ENCODE data around the gene HELZ.
A peak's percentile ranks its signal among the peaks of the same experiment; 100 is the strongest.
"Not testable (repeated sequence)": the region's sequence is repeated elsewhere in the genome, so short reads cannot be mapped to it uniquely, and the experiment has no call there.

The HELZ gene

DNA sequence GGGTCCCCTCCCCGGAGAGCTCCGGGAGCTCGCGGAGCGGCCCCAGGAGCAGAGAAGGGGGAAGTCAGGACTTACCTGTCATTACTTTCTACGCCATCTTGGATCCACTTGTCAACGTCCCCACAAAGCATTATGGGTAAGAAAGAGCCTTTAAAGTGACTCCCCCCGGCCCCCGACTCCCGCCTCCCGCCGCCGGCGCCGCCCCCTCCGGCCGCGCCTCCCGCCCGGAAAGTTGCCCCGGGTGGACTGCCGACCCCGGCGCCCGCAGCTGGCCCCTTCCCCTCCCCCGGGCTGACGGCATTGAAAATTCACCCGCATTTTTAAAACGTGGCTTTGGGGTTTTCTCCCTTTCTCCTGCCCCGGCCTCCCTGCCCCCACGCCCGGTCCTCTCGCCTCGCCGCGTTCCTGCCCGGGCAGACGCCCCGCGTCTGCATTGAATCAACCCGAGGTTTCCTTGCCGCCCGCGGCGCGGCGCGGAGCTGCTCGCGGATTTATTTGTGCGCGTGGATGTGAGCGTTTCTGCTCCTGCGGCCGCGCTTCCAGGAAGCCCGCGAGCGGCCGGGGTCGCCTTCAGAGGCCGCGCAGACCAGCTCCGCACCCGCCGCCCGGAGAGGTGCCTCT is at the start of gene HELZ:
Gene HELZ, minus strand, starts transcription at position 124 of the 621 bp plus-strand sequence. CDS start 26,392 bp downstream, outside the sequence.
- DNase-seq (ENCODE audit: low spot score in 2 of 2) (peak; percentile 44 to 46), ATAC-seq (replicated peaks; ENCODE audit: extremely low read depth, poor library complexity, severe bottlenecking) (peak; percentile 40)
- Mint-ChIP-seq H3K36me3 (ENCODE audit: insufficient read depth) (peaks cover 23% of the 10 kb centered on the region), H3K4me1 (peaks cover 55% of the 10 kb centered on the region), H3K27me3 (no peaks in the 10 kb centered on the region), H3K9me3 (no peaks in the 10 kb centered on the region), H3K4me3 (peak within 1 kb of the TSS; percentile 87), H3K27ac (ENCODE audit: low read depth) (peak within 1 kb of the TSS; percentile 92)

DNA sequence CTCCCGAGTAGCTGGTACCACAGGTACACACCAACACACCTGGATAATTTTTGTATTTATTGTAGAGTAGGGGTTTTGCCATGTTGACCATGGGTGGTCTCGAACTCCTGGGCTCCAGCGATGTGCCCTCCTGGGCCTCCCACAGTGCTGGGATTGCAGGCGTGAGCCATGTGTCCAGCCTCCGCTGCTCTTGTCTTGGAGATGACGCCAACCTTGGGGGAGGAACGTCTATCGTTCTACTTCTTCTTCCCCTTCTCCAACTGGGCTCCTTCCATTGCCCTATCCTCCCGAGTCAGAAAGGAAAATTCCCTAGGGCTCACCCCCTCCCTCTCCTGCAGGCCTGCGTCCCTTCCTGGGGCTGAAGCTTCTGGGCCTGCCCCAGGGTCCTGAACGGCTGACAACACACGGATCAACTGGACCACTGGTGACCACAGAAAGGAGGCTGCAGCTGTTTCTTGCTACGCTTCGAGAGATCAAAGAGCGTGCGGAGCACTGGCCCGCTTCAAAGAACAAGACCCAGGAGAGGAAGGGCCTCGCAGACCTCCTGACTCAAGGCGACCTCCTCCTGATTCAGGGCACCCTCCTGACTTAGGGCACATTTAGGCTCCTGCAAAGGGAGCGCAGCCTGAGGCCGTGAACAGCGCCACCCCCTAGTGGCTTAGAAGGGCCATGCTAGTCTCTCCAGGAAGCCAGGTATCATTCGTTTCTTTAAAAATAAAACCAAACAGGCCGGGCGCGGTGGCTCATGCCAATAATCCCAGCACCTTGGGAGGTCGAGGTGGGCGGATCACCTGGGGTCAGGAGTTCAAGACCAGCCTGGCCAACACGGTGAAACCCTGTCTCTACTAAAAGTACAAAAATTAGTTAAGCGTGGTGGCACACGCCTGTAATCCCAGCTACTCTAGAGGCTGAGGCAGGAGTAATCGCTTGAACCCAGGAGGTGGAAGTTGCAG is 48.5 kb upstream of the HELZ start:
- Mint-ChIP-seq H3K4me1 (peaks cover 7% of the 10 kb centered on the region), H3K27me3 (no peaks in the 10 kb centered on the region), H3K27ac (ENCODE audit: low read depth) (no peak overlapping the region), H3K4me3 (no peak overlapping the region), H3K9me3 (no peaks in the 10 kb centered on the region), H3K36me3 (ENCODE audit: insufficient read depth) (peaks cover 4% of the 10 kb centered on the region)
- ATAC-seq (replicated peaks; ENCODE audit: extremely low read depth, poor library complexity, severe bottlenecking) (peak; percentile 91), DNase-seq (ENCODE audit: low spot score in 2 of 2) (peak; percentile 44 to 55)

DNA sequence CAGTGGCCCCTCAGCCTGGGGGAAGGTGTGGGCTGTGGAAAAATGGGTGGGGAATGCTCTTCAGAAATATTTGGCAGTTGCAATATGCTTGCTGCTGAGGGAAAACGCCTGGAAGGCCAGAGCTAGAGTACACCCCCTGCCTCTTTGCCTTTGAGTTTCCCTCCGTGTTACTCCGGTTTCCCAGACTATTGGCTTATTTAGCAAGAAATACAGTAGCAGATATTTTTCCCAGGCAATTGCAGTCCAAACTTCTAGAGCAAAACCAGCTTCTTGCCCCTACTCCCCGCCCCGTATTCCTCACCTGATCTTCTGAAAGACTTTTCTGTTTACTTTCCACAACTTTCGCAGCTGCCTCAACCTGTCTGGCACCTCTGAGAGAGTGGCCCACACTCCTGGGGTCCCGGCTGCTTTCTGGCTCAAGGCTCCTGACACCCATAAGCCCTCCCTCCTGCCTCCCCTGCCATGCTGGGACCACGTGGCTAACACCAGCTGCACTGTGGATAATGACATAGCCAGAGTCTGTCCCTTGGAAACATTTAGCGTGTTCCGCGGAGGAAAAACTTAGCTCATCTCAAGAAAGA is 45.8 kb upstream of the HELZ start:
- H3K27me3 Mint-ChIP-seq = no peaks in the 10 kb centered on the region
- no peaks in the 10 kb centered on the region for H3K9me3 Mint-ChIP-seq
- H3K36me3 Mint-ChIP-seq (ENCODE audit: insufficient read depth) = peaks cover 4% of the 10 kb centered on the region
- H3K27ac Mint-ChIP-seq (ENCODE audit: low read depth) = no peak overlapping the region
- peaks cover 7% of the 10 kb centered on the region for H3K4me1 Mint-ChIP-seq
- ATAC-seq (replicated peaks; ENCODE audit: extremely low read depth, poor library complexity, severe bottlenecking) = no peak
- H3K4me3 Mint-ChIP-seq = no peak overlapping the region
- DNase-seq (ENCODE audit: low spot score in 2 of 2) = no peak

- H3K9me3 Mint-ChIP-seq = no peaks in the 10 kb centered on the region
- ATAC-seq (replicated peaks; ENCODE audit: extremely low read depth, poor library complexity, severe bottlenecking) = no peak
- H3K36me3 Mint-ChIP-seq (ENCODE audit: insufficient read depth) = peaks cover 4% of the 10 kb centered on the region
- no peaks in the 10 kb centered on the region for H3K27me3 Mint-ChIP-seq
- no peak for DNase-seq (ENCODE audit: low spot score in 2 of 2)
- peaks cover 7% of the 10 kb centered on the region for H3K4me1 Mint-ChIP-seq
- no peak overlapping the region for H3K4me3 Mint-ChIP-seq
- no peak overlapping the region for H3K27ac Mint-ChIP-seq (ENCODE audit: low read depth)
Observed at GRCh38 chr17:67290244-67290643, 45.2 kb upstream of the HELZ start.

DNA sequence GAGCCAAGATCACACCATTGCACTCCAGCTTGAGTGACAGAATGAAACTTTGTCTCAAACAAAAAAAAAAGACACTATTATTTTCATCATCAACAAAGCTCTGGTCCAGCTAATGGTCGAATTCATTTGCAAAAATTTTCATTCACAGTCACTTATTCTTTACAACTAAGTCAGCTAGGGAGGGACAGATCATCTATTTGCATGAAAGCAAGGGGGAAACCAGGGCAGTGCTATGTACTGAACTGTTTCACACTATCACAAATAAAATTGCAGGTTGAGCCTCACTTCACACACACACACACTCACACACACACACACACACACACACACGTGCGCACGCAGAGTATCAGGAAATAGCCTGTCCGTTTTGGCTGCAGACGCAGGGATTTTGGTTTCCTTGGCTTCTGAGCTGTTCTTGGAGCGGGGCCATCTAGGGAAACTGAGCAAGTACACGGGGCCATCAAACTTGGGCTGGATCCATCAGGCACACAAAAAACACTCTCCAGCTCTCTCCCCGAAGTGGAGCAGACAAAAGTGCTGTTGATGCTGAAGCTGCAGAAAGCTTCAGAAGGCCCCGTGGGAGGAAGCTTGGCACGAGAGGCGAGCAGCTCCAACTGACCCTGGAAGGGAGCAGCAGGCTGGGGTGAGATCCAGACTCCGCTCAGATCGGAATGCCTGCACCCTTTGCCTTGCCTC is 44.3 kb upstream of the HELZ start:
- no peak overlapping the region for H3K27ac Mint-ChIP-seq (ENCODE audit: low read depth)
- no peaks in the 10 kb centered on the region for H3K27me3 Mint-ChIP-seq
- DNase-seq (ENCODE audit: low spot score in 2 of 2) (no peak), ATAC-seq (replicated peaks; ENCODE audit: extremely low read depth, poor library complexity, severe bottlenecking) (no peak)
- no peaks in the 10 kb centered on the region for H3K9me3 Mint-ChIP-seq
- H3K4me3 Mint-ChIP-seq = no peak overlapping the region
- peaks cover 7% of the 10 kb centered on the region for H3K4me1 Mint-ChIP-seq
- peaks cover 4% of the 10 kb centered on the region for H3K36me3 Mint-ChIP-seq (ENCODE audit: insufficient read depth)

- not testable (repeated sequence) for H3K27me3 Mint-ChIP-seq; H3K4me1 Mint-ChIP-seq; H3K36me3 Mint-ChIP-seq (ENCODE audit: insufficient read depth); DNase-seq (ENCODE audit: low spot score in 2 of 2); H3K9me3 Mint-ChIP-seq; ATAC-seq (replicated peaks; ENCODE audit: extremely low read depth, poor library complexity, severe bottlenecking); H3K27ac Mint-ChIP-seq (ENCODE audit: low read depth); H3K4me3 Mint-ChIP-seq
Observed at GRCh38 chr17:67286826-67287225, 41.8 kb upstream of the HELZ start.

DNA sequence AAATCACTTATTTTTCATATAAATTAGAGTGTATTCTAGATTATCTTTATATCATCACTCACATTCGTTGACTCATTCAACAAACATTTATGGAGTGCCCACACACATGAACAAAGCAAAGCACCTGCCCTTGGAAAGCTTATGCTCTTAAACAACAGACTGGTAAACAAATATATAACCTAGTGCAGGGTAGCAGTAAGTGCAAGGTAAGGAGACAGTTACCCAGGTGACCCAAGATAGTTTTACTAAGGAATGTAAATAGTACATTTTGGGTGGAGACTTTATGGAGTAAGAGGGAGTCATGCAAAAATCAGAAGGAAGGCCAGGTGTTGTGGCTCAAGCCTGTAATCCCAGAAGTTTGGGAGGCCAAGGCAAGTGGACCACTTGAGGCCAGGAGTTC is 40.4 kb upstream of the HELZ start:
- Mint-ChIP-seq H3K4me3 (no peak overlapping the region), H3K27me3 (no peaks in the 10 kb centered on the region), H3K27ac (ENCODE audit: low read depth) (no peak overlapping the region), H3K36me3 (ENCODE audit: insufficient read depth) (no peaks in the 10 kb centered on the region), H3K9me3 (no peaks in the 10 kb centered on the region), H3K4me1 (no peaks in the 10 kb centered on the region)
- DNase-seq (ENCODE audit: low spot score in 2 of 2) (no peak), ATAC-seq (replicated peaks; ENCODE audit: extremely low read depth, poor library complexity, severe bottlenecking) (no peak)

DNA sequence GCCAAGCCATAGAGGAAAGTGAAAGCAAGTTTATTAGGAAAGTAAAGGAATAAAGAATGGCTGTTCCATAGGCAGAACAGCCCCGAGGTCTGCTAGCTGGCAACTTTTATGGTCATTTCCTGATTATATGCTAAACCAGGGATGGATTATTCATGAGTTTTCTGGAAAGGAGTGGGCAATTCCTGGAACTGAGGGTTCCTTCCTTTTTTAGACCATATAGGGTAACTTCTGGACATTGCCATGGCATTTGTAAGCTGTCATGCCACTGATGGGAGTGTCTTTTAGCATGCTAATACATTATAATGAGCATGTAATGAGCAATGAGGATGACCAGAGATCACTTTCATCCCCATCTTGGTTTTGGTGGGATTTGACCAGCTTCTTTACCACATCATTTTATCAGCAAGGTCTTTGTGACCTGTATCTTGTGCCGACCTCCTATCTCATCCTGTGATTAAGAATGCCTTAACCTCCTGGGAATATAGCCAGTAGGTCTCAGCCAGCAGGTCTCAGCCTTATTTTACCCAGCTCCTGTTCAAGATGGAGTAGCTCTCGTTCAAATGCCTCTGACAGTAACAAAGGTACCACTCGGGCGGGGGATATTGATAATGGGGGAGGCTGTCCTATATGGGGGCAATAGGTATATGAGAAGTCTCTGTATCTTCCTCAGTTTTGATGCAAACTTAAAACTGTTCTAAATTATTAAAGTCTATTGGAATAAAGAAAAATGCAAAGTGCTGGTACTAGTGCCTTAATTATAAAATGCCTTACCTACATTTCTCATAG is 38.9 kb upstream of the HELZ start:
- Mint-ChIP-seq H3K9me3 (no peaks in the 10 kb centered on the region), H3K27ac (ENCODE audit: low read depth) (no peak overlapping the region), H3K27me3 (no peaks in the 10 kb centered on the region), H3K36me3 (ENCODE audit: insufficient read depth) (no peaks in the 10 kb centered on the region), H3K4me1 (no peaks in the 10 kb centered on the region), H3K4me3 (no peak overlapping the region)
- DNase-seq (ENCODE audit: low spot score in 2 of 2) (no peak), ATAC-seq (replicated peaks; ENCODE audit: extremely low read depth, poor library complexity, severe bottlenecking) (no peak)

DNA sequence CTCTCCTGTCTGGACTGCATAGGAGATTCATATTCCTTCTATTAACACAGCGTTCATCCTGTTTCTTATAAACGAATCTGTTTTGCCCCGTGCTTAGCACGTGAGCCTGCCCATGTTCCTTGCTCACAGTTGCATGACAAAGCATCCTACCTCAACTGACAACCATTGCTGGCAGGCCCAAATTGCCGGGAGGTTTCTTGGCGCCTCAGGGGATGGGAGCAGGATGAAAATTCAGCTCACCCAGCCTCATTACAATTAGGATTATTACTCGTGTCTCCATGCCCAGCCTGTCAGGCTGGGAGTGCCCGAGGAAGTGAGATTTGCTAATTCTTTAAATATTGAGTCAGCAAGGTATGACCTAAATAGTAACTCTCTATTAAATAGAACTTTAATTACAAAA is 36.7 kb upstream of the HELZ start:
- no peak overlapping the region for H3K27ac Mint-ChIP-seq (ENCODE audit: low read depth)
- DNase-seq (ENCODE audit: low spot score in 2 of 2) (no peak), ATAC-seq (replicated peaks; ENCODE audit: extremely low read depth, poor library complexity, severe bottlenecking) (no peak)
- H3K9me3 Mint-ChIP-seq = no peaks in the 10 kb centered on the region
- no peaks in the 10 kb centered on the region for H3K36me3 Mint-ChIP-seq (ENCODE audit: insufficient read depth)
- H3K27me3 Mint-ChIP-seq = no peaks in the 10 kb centered on the region
- H3K4me1 Mint-ChIP-seq = no peaks in the 10 kb centered on the region
- no peak overlapping the region for H3K4me3 Mint-ChIP-seq

GRCh38 chr17:67281053-67281452 is 36.1 kb upstream of the HELZ start:
- no peak for DNase-seq (ENCODE audit: low spot score in 2 of 2)
- no peaks in the 10 kb centered on the region for H3K36me3 Mint-ChIP-seq (ENCODE audit: insufficient read depth)
- no peaks in the 10 kb centered on the region for H3K9me3 Mint-ChIP-seq
- no peak for ATAC-seq (replicated peaks; ENCODE audit: extremely low read depth, poor library complexity, severe bottlenecking)
- H3K4me1 Mint-ChIP-seq = no peaks in the 10 kb centered on the region
- no peaks in the 10 kb centered on the region for H3K27me3 Mint-ChIP-seq
- H3K4me3 Mint-ChIP-seq = no peak overlapping the region
- no peak overlapping the region for H3K27ac Mint-ChIP-seq (ENCODE audit: low read depth)

GRCh38 chr17:67280279-67280678 is 35.3 kb upstream of the HELZ start:
- no peaks in the 10 kb centered on the region for H3K27me3 Mint-ChIP-seq
- DNase-seq (ENCODE audit: low spot score in 2 of 2) (no peak), ATAC-seq (replicated peaks; ENCODE audit: extremely low read depth, poor library complexity, severe bottlenecking) (no peak)
- H3K4me1 Mint-ChIP-seq = no peaks in the 10 kb centered on the region
- H3K36me3 Mint-ChIP-seq (ENCODE audit: insufficient read depth) = no peaks in the 10 kb centered on the region
- H3K4me3 Mint-ChIP-seq = no peak overlapping the region
- no peaks in the 10 kb centered on the region for H3K9me3 Mint-ChIP-seq
- H3K27ac Mint-ChIP-seq (ENCODE audit: low read depth) = no peak overlapping the region

DNA sequence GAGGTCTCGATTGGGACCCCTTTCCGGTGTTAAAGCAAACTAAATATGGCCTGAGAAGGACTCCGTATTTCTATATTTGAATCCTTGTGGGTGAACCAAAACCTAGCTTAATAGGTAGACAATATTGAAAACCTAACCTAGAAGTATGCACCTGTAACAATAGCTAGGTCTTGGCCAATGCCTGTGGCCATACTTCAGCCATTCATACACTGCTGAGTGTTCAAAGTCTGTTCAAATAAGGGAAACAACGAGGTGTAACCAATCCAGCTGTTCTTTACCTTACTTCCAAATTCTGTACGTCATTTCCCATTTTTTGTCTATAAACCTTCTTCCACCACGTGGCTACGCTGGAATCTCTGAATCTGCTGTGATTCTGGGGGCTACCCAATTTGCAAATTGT is 34.1 kb upstream of the HELZ start:
- Mint-ChIP-seq H3K27me3 (no peaks in the 10 kb centered on the region), H3K9me3 (no peaks in the 10 kb centered on the region)
- ATAC-seq (replicated peaks; ENCODE audit: extremely low read depth, poor library complexity, severe bottlenecking) = no peak

More for the DNA sequence above, 34.1 kb upstream of the HELZ start:
- no peak for DNase-seq (ENCODE audit: low spot score in 2 of 2)
- Mint-ChIP-seq H3K36me3 (ENCODE audit: insufficient read depth) (no peaks in the 10 kb centered on the region), H3K4me1 (no peaks in the 10 kb centered on the region), H3K4me3 (no peak overlapping the region), H3K27ac (ENCODE audit: low read depth) (no peak overlapping the region)
